SK-N-SH treated with all-trans-retinoic acid at 6 μM for 48 hours (cell line): ENCODE results near the gene SP100.

Experiments used
- ATAC-seq: fragments of 200-7000 bp; cut with Tn5 transposase; 3 replicates; pipeline ENCODE4 v1.9.1; 2020; ENCODE audit warnings: mild to moderate bottlenecking, moderate library complexity
- ARNTL ChIP-seq: fragments of 450-650 bp; formaldehyde crosslinking; IDR thresholded peaks from 2 replicates; pipeline ENCODE4 v1.5.0; 2020; ENCODE audit warnings: low read depth, mild to moderate bottlenecking, moderate library complexity, borderline replicate concordance
- BACH2 ChIP-seq: fragments of 250-450 bp; sonication (Bioruptor Pico); IDR thresholded peaks from 2 replicates; pipeline ENCODE4 v1.9.0; 2021; ENCODE audit warnings: mild to moderate bottlenecking, borderline replicate concordance
- CREB5 ChIP-seq: fragments of 250-450 bp; sonication (Bioruptor Pico); IDR thresholded peaks from 2 replicates; pipeline ENCODE4 v1.5.1; 2020; ENCODE audit warnings: low read depth, mild to moderate bottlenecking, moderate library complexity
- CSDC2 ChIP-seq: fragments of 250-450 bp; sonication (Bioruptor Pico); IDR thresholded peaks from 2 replicates; pipeline ENCODE4 v1.5.0; 2020; ENCODE audit warnings: mild to moderate bottlenecking, moderate library complexity
- CSRNP3 ChIP-seq: fragments of 250-450 bp; sonication (Bioruptor Pico); IDR thresholded peaks from 2 replicates; pipeline ENCODE4 v1.5.1; 2021; ENCODE audit warnings: mild to moderate bottlenecking, moderate library complexity
- GLIS3 ChIP-seq: fragments of 250-450 bp; sonication (Bioruptor Pico); IDR thresholded peaks from 2 replicates; pipeline ENCODE4 v1.5.0; 2020; ENCODE audit warnings: mild to moderate bottlenecking, moderate library complexity
- OSR1 ChIP-seq: fragments of 250-450 bp; sonication (Bioruptor Pico); IDR thresholded peaks from 2 replicates; pipeline ENCODE4 v1.8.0; 2022; ENCODE audit warnings: moderate library complexity, mild to moderate bottlenecking, inconsistent platforms
- PATZ1 ChIP-seq: fragments of 250-450 bp; sonication (Bioruptor Pico); IDR thresholded peaks from 2 replicates; pipeline ENCODE4 v1.8.0; 2020; ENCODE audit warnings: mild to moderate bottlenecking, moderate library complexity, borderline replicate concordance
- POU6F1 ChIP-seq: fragments of 250-450 bp; sonication (Bioruptor Pico); IDR thresholded peaks from 2 replicates; pipeline ENCODE4 v1.8.0; 2021; ENCODE audit warnings: low read depth, mild to moderate bottlenecking, moderate library complexity, borderline replicate concordance
- PPARA ChIP-seq: fragments of 250-450 bp; sonication (Bioruptor Pico); IDR thresholded peaks from 2 replicates; pipeline ENCODE4 v1.5.0; 2020; ENCODE audit warnings: mild to moderate bottlenecking, borderline replicate concordance
- RARB ChIP-seq: fragments of 250-450 bp; sonication (Bioruptor Pico); IDR thresholded peaks from 2 replicates; pipeline ENCODE4 v1.8.0; 2021; ENCODE audit warnings: mild to moderate bottlenecking, moderate library complexity
- SNAI2 ChIP-seq: fragments of 250-450 bp; sonication (Bioruptor Pico); IDR thresholded peaks from 2 replicates; pipeline ENCODE4 v1.5.0; 2020; ENCODE audit warnings: mild to moderate bottlenecking, moderate library complexity
- TCF4 ChIP-seq: fragments of 250-450 bp; sonication (Bioruptor Pico); IDR thresholded peaks from 2 replicates; pipeline ENCODE4 v1.8.0; 2021; ENCODE audit warnings: mild to moderate bottlenecking, moderate library complexity, borderline replicate concordance
- TOX ChIP-seq: fragments of 250-450 bp; sonication (Bioruptor Pico); IDR thresholded peaks from 2 replicates; pipeline ENCODE4 v1.8.0; 2021; ENCODE audit warnings: mild to moderate bottlenecking, moderate library complexity, borderline replicate concordance
- TSHZ2 ChIP-seq: fragments of 250-450 bp; sonication (Bioruptor Pico); IDR thresholded peaks from 2 replicates; pipeline ENCODE4 v1.5.0; 2020; ENCODE audit warnings: mild to moderate bottlenecking, moderate library complexity
- ZC3H10 ChIP-seq: fragments of 250-450 bp; sonication (Bioruptor Pico); IDR thresholded peaks from 2 replicates; pipeline ENCODE4 v1.5.1; 2021; ENCODE audit warnings: mild to moderate bottlenecking, moderate library complexity
- ZFP3 ChIP-seq: fragments of 250-450 bp; sonication (Bioruptor Pico); IDR thresholded peaks from 2 replicates; pipeline ENCODE4 v1.5.0; 2020; ENCODE audit warnings: mild to moderate bottlenecking, moderate library complexity
- ZFP30 ChIP-seq: fragments of 450-650 bp; formaldehyde crosslinking; IDR thresholded peaks from 2 replicates; pipeline ENCODE4 v1.5.0; 2022; ENCODE audit warnings: mild to moderate bottlenecking, moderate library complexity
- ZNF565 ChIP-seq: fragments of 450-650 bp; formaldehyde crosslinking; conservative IDR thresholded peaks from 2 replicates; pipeline ENCODE4 v1.5.0; 2020; ENCODE audit warnings: low read depth, mild to moderate bottlenecking, moderate library complexity
- ZNF8 ChIP-seq: fragments of 450-650 bp; formaldehyde crosslinking; IDR thresholded peaks from 2 replicates; pipeline ENCODE4 v1.5.0; 2020; ENCODE audit warnings: mild to moderate bottlenecking, moderate library complexity

Gene SP100

GRCh38 chr2:230472621-230473018, 56.6 kb downstream of the SP100 start:
- ATAC-seq, result no peak
- TF ChIP-seq ZNF565 (CRISPR knock-in tag) (no peak), GLIS3 (CRISPR knock-in tag) (no peak), CREB5 (no peak), ZFP3 (CRISPR knock-in tag) (no peak), ARNTL (CRISPR knock-in tag) (no peak), TCF4 (CRISPR knock-in tag) (no peak), PPARA (no peak), POU6F1 (CRISPR knock-in tag) (no peak), BACH2 (CRISPR knock-in tag) (no peak), TOX (CRISPR knock-in tag) (no peak), CSRNP3 (CRISPR knock-in tag) (no peak), CSDC2 (CRISPR knock-in tag) (no peak), ZC3H10 (CRISPR knock-in tag) (no peak), TSHZ2 (CRISPR knock-in tag) (no peak), RARB (CRISPR knock-in tag) (no peak), PATZ1 (CRISPR knock-in tag) (no peak), SNAI2 (CRISPR knock-in tag) (no peak), ZFP30 (no peak), OSR1 (CRISPR knock-in tag) (no peak), ZNF8 (CRISPR knock-in tag) (no peak)

- ATAC-seq, result no peak
- TF ChIP-seq ZNF8 (CRISPR knock-in tag) (no peak), TSHZ2 (CRISPR knock-in tag) (no peak), CSRNP3 (CRISPR knock-in tag) (no peak), PATZ1 (CRISPR knock-in tag) (no peak), POU6F1 (CRISPR knock-in tag) (no peak), CREB5 (no peak), ZFP3 (CRISPR knock-in tag) (no peak), SNAI2 (CRISPR knock-in tag) (no peak), TOX (CRISPR knock-in tag) (no peak)
Measured at GRCh38 chr2:230473378-230473777, 57.4 kb downstream of the SP100 start.
